CD14-positive monocyte (primary cell): ENCODE measurements around the gene KIF26A. TPM values are rescaled to one million over a fixed set of nuclear protein-coding genes. Genes with fewer than 3 reads are reported as not detected.

Experiments used
- DNase-seq, 3 donors: peaks; one replicate each; pipeline ENCODE4 v3.0.0-alpha.2; 2011 to 2022
- H2AFZ ChIP-seq: 2 replicates; pipeline ENCODE4 v1.6.0; 2012; ENCODE audit warnings: mild to moderate bottlenecking, low read depth, low read length, inconsistent platforms; ENCODE audit not compliant: insufficient read depth, poor library complexity, severe bottlenecking
- H3K27ac ChIP-seq, 2 donors: 1 replicate in 1 of 2; 2 replicates in 1 of 2; pipeline ENCODE4 v1.5.1; 2012 to 2013; ENCODE audit warnings: low read length in 2 of 2, control low read depth in 1 of 2, inconsistent platforms in 1 of 2, low read depth in 1 of 2, mild to moderate bottlenecking in 1 of 2
- H3K27me3 ChIP-seq, 2 donors: one replicate each; pipeline versions ENCODE4 v1.6.0 to v1.6.1; 2011 to 2013; ENCODE audit warnings: low read length in 2 of 2; ENCODE audit not compliant: control insufficient read depth in 2 of 2, insufficient read depth in 2 of 2
- H3K36me3 ChIP-seq, 2 donors: replicated peaks in 1 of 2; 1 replicate in 1 of 2; 2 replicates in 1 of 2; pipeline versions ENCODE4 v1.5.1 to v1.6.1; 2012 to 2013; ENCODE audit warnings: low read length in 2 of 2, control low read depth in 1 of 2, inconsistent platforms in 1 of 2, mild to moderate bottlenecking in 1 of 2; ENCODE audit not compliant: insufficient read depth in 2 of 2, control insufficient read depth in 1 of 2
- H3K4me1 ChIP-seq, 2 donors: 1 replicate in 1 of 2; 2 replicates in 1 of 2; pipeline versions ENCODE4 v1.5.1 to v1.6.1; 2012 to 2013; ENCODE audit warnings: low read length in 2 of 2, control low read depth in 1 of 2, inconsistent platforms in 1 of 2, mild to moderate bottlenecking in 1 of 2, moderate library complexity in 1 of 2; ENCODE audit not compliant: insufficient read depth in 2 of 2, control insufficient read depth in 1 of 2
- H3K4me2 ChIP-seq: replicated peaks from 2 replicates; pipeline ENCODE3; 2012; ENCODE audit warnings: low read length, moderate library complexity, mild to moderate bottlenecking; ENCODE audit not compliant: poor library complexity, severe bottlenecking; ENCODE audit errors: extremely low read depth
- H3K4me3 ChIP-seq, 3 experiments: fragments of 200-600 bp in 1 of 3; sonication (generic) in 1 of 3; replicated peaks in 1 of 3; 1 replicate in 2 of 3; 2 replicates in 1 of 3; pipeline ENCODE4 v1.5.1; 2011 to 2013; ENCODE audit warnings: low read length in 3 of 3, mild to moderate bottlenecking in 3 of 3, control low read depth in 2 of 3, low read depth in 2 of 3, inconsistent platforms in 1 of 3, moderate library complexity in 1 of 3
- H3K79me2 ChIP-seq: 2 replicates; pipeline ENCODE4 v1.6.0; 2012; ENCODE audit warnings: mild to moderate bottlenecking, control low read depth, inconsistent platforms, low read length, moderate library complexity; ENCODE audit not compliant: insufficient read depth
- H3K9ac ChIP-seq: 2 replicates; pipeline ENCODE4 v1.6.0; 2017; ENCODE audit warnings: low read length, mild to moderate bottlenecking; ENCODE audit not compliant: insufficient read depth, poor library complexity, severe bottlenecking
- H3K9me3 ChIP-seq, 2 donors: replicated peaks in 1 of 2; 1 replicate in 1 of 2; 2 replicates in 1 of 2; pipeline versions ENCODE4 v1.5.1 to v1.6.1; 2012 to 2013; ENCODE audit warnings: low read length in 2 of 2, control low read depth in 1 of 2; ENCODE audit not compliant: control insufficient read depth in 1 of 2, insufficient read depth in 1 of 2
- H4K20me1 ChIP-seq: 2 replicates; pipeline ENCODE4 v1.6.0; 2012; ENCODE audit warnings: mild to moderate bottlenecking, low read length, control low read depth, moderate library complexity; ENCODE audit not compliant: insufficient read depth
- H3K27ac Mint-ChIP-seq, 7 donors: one replicate each; pipeline ENCODE4 v1.8.0; 2020; ENCODE audit warnings: mild to moderate bottlenecking in 7 of 7, mixed read lengths in 7 of 7, moderate library complexity in 6 of 7, inconsistent platforms in 2 of 7
- H3K27me3 Mint-ChIP-seq, 3 donors: one replicate each; pipeline ENCODE4 v1.8.0; 2021 to 2022; ENCODE audit warnings: low read depth in 3 of 3, mild to moderate bottlenecking in 3 of 3, mixed read lengths in 3 of 3, moderate library complexity in 3 of 3, inconsistent platforms in 1 of 3
- H3K36me3 Mint-ChIP-seq, 2 donors: one replicate each; pipeline ENCODE4 v1.8.0; 2020; ENCODE audit warnings: mixed read lengths in 2 of 2, inconsistent platforms in 1 of 2, mild to moderate bottlenecking in 1 of 2
- H3K4me1 Mint-ChIP-seq: one replicate; pipeline ENCODE4 v1.8.0; 2020; ENCODE audit warnings: mild to moderate bottlenecking, mixed read lengths
- H3K4me3 Mint-ChIP-seq, 2 donors: one replicate each; pipeline ENCODE4 v1.8.0; 2020; ENCODE audit warnings: mild to moderate bottlenecking in 2 of 2, mixed read lengths in 2 of 2, moderate library complexity in 1 of 2
- H3K9me3 Mint-ChIP-seq, 7 donors: one replicate each; pipeline ENCODE4 v1.8.0; 2020 to 2022; ENCODE audit warnings: mixed read lengths in 7 of 7, mild to moderate bottlenecking in 6 of 7, moderate library complexity in 6 of 7, inconsistent platforms in 2 of 7
- CTCF ChIP-seq: fragments of 200-600 bp; IDR thresholded peaks from one replicate; pipeline ENCODE4 v1.8.0; 2022; ENCODE audit warnings: antibody characterized with exemption, mild to moderate bottlenecking
- WGBS: methylation state at CpG from one replicate; pipeline ENCODE4 v1.1.5; 2013; ENCODE audit warnings: missing lambda C conversion rate; ENCODE audit not compliant: insufficient coverage; 5-methylcytosine and 5-hydroxymethylcytosine counted together
- intact Hi-C, 2 donors: fragments of 100-400 bp; cut with micrococcal nuclease; formaldehyde crosslinking; loops; one replicate each; pipeline versions ENCODE4 v1.15.0 to v1.15.1; 2023
- polyA plus RNA-seq, 3 donors: library from polyadenylated mRNA; depleted of rRNA in 1 of 3; unstranded in 2 of 3; stranded (reverse) in 1 of 3; fragments of 300-500 nt in 2 of 3; fragments of >200 nt in 1 of 3; fragmentation: Illumina TruSeq in 2 of 3; gene quantifications; 1 replicate in 2 of 3; 2 replicates in 1 of 3; pipeline ENCODE4 v1.2.3, GENCODE V29; 2012 to 2021

KIF26A gene
- polyA plus RNA-seq, 3 donors, result not detected

- H4K20me1 ChIP-seq, result no peaks in the 10 kb centered on the region
- intact Hi-C loops, result no loop called here
- 100% methylated on average over 3 of the region's 12 CpGs for WGBS
- H3K9me3 ChIP-seq, result no peaks in the 10 kb centered on the region
- H3K4me3 ChIP-seq, result no peak overlapping the region
- no peak overlapping the region for H3K27ac ChIP-seq
- H3K9me3 Mint-ChIP-seq, result peaks cover 0 to 2% (median 0%) of the 10 kb centered on the region in 7 donors
- no peak overlapping the region for H3K9ac ChIP-seq
- H3K4me3 Mint-ChIP-seq, result no peak overlapping the region
- no peak overlapping the region for H3K4me2 ChIP-seq
- H2AFZ ChIP-seq, result no peak overlapping the region
- H3K27ac Mint-ChIP-seq, result peak overlapping the region in 1 of 7 donors; percentile 58
- H3K36me3 ChIP-seq, result no peaks in the 10 kb centered on the region
- H3K36me3 Mint-ChIP-seq, result no peaks in the 10 kb centered on the region
- H3K79me2 ChIP-seq, result no peaks in the 10 kb centered on the region
- TF ChIP-seq CTCF, result no peak
- no peaks in the 10 kb centered on the region for H3K27me3 ChIP-seq
- no peak for DNase-seq
- no peaks in the 10 kb centered on the region for H3K4me1 Mint-ChIP-seq
- no peaks in the 10 kb centered on the region for H3K4me1 ChIP-seq
- peaks cover 0 to 4% (median 0%) of the 10 kb centered on the region in 3 donors for H3K27me3 Mint-ChIP-seq
Measured at GRCh38 chr14:104186575-104186974, 48.2 kb downstream of the KIF26A start.

- Histone ChIP-seq H3K27me3 (no peaks in the 10 kb centered on the region), H4K20me1 (no peaks in the 10 kb centered on the region), H3K4me2 (no peak overlapping the region), H3K36me3 (no peaks in the 10 kb centered on the region), H2AFZ (no peak overlapping the region), H3K9ac (no peak overlapping the region), H3K4me1 (no peaks in the 10 kb centered on the region), H3K27ac (no peak overlapping the region), H3K9me3 (no peaks in the 10 kb centered on the region), H3K4me3 (no peak overlapping the region), H3K79me2 (no peaks in the 10 kb centered on the region)
- H3K4me1 Mint-ChIP-seq, result no peaks in the 10 kb centered on the region
- no peak for TF ChIP-seq CTCF
- 79% methylated on average over 24 of the region's 27 CpGs for WGBS
- H3K9me3 Mint-ChIP-seq, result peaks cover 0 to 2% (median 0%) of the 10 kb centered on the region in 7 donors
- no peak overlapping the region for H3K4me3 Mint-ChIP-seq
- peaks cover 0 to 4% (median 0%) of the 10 kb centered on the region in 3 donors for H3K27me3 Mint-ChIP-seq
- intact Hi-C loops, result no loop called here
- H3K27ac Mint-ChIP-seq, result no peak overlapping the region
- DNase-seq, result no peak
- H3K36me3 Mint-ChIP-seq, result no peaks in the 10 kb centered on the region
Measured at GRCh38 chr14:104187121-104187889, 48.9 kb downstream of the KIF26A start.
